Measurements from ENCODE around the gene CHSY1. TPM values are rescaled to one million over a fixed set of nuclear protein-coding genes. Genes with fewer than 3 reads are reported as not detected.

Gene CHSY1
- total and polyA plus RNA-seq, 2 of the 13 experiments (the other 11 are each of a cell fraction or from before 2014, with no cell fraction given): 13.3 to 13.7 TPM

DNA sequence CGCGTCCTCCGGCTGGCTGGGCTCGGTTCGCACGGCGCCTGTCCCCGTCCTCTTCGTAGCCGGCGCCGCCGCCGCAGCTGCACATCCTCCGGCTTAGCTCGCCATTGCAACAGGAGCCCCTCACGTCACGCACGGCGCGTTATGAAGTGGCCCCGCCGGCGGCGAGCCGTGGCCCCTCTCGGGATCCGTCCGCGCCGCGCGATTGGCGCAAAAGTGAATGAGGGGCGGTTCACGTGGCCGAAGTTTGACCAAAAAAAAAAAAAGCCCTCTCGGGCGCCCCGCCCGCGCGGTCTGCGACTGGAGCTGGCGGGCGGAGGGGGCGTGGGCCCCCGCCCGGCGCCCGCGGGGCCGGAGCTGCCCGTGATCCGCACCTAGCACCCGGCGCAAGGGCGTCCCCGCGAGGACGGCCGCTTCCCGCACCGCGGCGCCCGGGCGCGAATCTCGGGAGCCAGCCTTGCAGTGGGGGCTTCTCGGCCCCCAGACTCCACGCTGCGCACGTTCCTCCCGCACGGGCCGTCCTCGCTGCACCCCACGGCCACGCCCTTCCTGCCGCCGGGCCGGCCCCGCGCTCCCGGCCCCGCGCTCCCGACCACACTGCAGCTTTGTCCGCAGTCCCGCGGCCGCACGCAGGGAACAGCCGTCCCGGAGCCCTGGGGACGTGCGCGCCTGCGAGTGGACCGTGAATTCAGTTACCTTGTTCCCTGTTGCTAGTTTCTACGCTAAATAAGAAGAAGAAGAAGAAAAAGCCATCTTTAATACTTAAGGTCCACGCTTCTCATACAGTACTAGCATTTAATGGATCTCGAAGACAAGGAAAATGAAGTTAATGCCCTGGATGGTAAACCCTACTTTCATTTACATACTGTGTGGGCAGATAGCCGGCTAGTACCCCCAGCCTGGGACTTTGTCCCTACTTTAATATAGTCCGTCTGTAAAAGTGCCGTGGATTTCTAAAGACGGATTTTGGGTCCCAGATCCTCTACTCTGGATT lies at the start of gene CHSY1 (continued):
- TF ChIP-seq SIN3A (IDR thresholded peaks at IDR 0.05; ENCODE audit: borderline replicate concordance, low read depth, low read length) (peak; percentile 50; the same call in 1 of the 2 replicates), ATRX (CRISPR knock-in tag; IDR thresholded peaks at IDR 0.05; ENCODE audit: borderline replicate concordance) (no peak), KDM2A (CRISPR knock-in tag; IDR thresholded peaks at IDR 0.05; ENCODE audit: borderline replicate concordance, low read depth) (peak; percentile 84; the same call in 1 of the 2 replicates), TAF1 (CRISPR knock-in tag; IDR thresholded peaks at IDR 0.05) (peak; percentile 80), ZNF564 (CRISPR knock-in tag; IDR thresholded peaks at IDR 0.05) (no peak), TFDP2 (CRISPR knock-in tag; IDR thresholded peaks at IDR 0.05) (peak; percentile 58), MTF2 (CRISPR knock-in tag; IDR thresholded peaks at IDR 0.05; ENCODE audit: borderline replicate concordance) (no peak), MXI1 (IDR thresholded peaks at IDR 0.05; ENCODE audit: borderline replicate concordance, low read depth, low read length) (peak; percentile 46; the same call in 1 of the 3 replicates), ZSCAN22 (CRISPR knock-in tag; IDR thresholded peaks at IDR 0.05) (no peak), ZNF264 (CRISPR knock-in tag; IDR thresholded peaks at IDR 0.05) (0 out of 2 replicates have a peak, but pooled peaks have one; percentile 25), CBX1 (IDR thresholded peaks at IDR 0.05; ENCODE audit: low read depth) (peak; percentile 26), ZNF251 (CRISPR knock-in tag; IDR thresholded peaks at IDR 0.05) (no peak), STAG1 (CRISPR knock-in tag; IDR thresholded peaks at IDR 0.05) (peak; percentile 25; the same call in 1 of the 2 replicates), BORCS8-MEF2B (CRISPR knock-in tag; IDR thresholded peaks at IDR 0.05) (no peak; the same call in 1 of the 2 replicates), SMARCE1 (IDR thresholded peaks at IDR 0.05; ENCODE audit: borderline replicate concordance) (no peak), ZFX (CRISPR knock-in tag; IDR thresholded peaks at IDR 0.05; ENCODE audit: low read depth) (peak; percentile 66), SSRP1 (CRISPR knock-in tag; IDR thresholded peaks at IDR 0.05) (no peak), KLF16 (CRISPR knock-in tag; IDR thresholded peaks at IDR 0.05) (peak in 1 of 2 experiments; percentile 54; a peak in 1 of 4 replicates), BCLAF1 (IDR thresholded peaks at IDR 0.05) (no peak), RXRA (CRISPR knock-in tag; IDR thresholded peaks at IDR 0.05) (0 out of 2 replicates have a peak, but pooled peaks have one; percentile 54), NBN (conservative IDR thresholded peaks at IDR 0.05) (no peak), BHLHE40 (IDR thresholded peaks at IDR 0.05; ENCODE audit: low read length) (no peak), POLR2G (IDR thresholded peaks at IDR 0.05; ENCODE audit: low read depth, low read length) (peak; percentile 67), HNRNPUL1 (IDR thresholded peaks at IDR 0.05; ENCODE audit: low read depth, low read length) (no peak), MTA1 (CRISPR knock-in tag; IDR thresholded peaks at IDR 0.05; ENCODE audit: borderline replicate concordance) (no peak)
- TF ChIP-seq, protein P1, sequence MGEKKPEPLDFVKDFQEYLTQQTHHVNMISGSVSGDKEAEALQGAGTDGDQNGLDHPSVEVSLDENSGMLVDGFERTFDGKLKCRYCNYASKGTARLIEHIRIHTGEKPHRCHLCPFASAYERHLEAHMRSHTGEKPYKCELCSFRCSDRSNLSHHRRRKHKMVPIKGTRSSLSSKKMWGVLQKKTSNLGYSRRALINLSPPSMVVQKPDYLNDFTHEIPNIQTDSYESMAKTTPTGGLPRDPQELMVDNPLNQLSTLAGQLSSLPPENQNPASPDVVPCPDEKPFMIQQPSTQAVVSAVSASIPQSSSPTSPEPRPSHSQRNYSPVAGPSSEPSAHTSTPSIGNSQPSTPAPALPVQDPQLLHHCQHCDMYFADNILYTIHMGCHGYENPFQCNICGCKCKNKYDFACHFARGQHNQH (CRISPR knock-in tag; IDR thresholded peaks at IDR 0.05): peak; percentile 38; the same call in 1 of the 2 replicates

Measured in HepG2 (cell line).